IPS-15b (cell line): ENCODE results near the gene NMRK2.
"Not testable (repeated sequence)": the region's sequence is repeated elsewhere in the genome, so short reads cannot be mapped to it uniquely, and the experiment has no call there.

Experiments used
- H3K27me3 ChIP-seq: one replicate; pipeline ENCODE4 v1.6.1; 2013; ENCODE audit warnings: low read length; ENCODE audit not compliant: control insufficient read depth, insufficient read depth
- H3K36me3 ChIP-seq: one replicate; pipeline ENCODE4 v1.6.1; 2013; ENCODE audit warnings: low read length; ENCODE audit not compliant: control insufficient read depth, insufficient read depth
- H3K4me1 ChIP-seq: one replicate; pipeline ENCODE4 v1.6.1; 2013; ENCODE audit warnings: mild to moderate bottlenecking, low read length; ENCODE audit not compliant: control insufficient read depth, insufficient read depth
- H3K4me3 ChIP-seq: one replicate; pipeline ENCODE4 v1.5.1; 2013; ENCODE audit warnings: low read depth, low read length
- H3K9ac ChIP-seq: one replicate; pipeline ENCODE4 v1.6.1; 2013; ENCODE audit warnings: low read depth, mild to moderate bottlenecking, low read length
- H3K9me3 ChIP-seq: one replicate; pipeline ENCODE4 v1.6.1; 2013; ENCODE audit warnings: mild to moderate bottlenecking, low read length; ENCODE audit not compliant: control insufficient read depth, insufficient read depth

The NMRK2 gene

DNA sequence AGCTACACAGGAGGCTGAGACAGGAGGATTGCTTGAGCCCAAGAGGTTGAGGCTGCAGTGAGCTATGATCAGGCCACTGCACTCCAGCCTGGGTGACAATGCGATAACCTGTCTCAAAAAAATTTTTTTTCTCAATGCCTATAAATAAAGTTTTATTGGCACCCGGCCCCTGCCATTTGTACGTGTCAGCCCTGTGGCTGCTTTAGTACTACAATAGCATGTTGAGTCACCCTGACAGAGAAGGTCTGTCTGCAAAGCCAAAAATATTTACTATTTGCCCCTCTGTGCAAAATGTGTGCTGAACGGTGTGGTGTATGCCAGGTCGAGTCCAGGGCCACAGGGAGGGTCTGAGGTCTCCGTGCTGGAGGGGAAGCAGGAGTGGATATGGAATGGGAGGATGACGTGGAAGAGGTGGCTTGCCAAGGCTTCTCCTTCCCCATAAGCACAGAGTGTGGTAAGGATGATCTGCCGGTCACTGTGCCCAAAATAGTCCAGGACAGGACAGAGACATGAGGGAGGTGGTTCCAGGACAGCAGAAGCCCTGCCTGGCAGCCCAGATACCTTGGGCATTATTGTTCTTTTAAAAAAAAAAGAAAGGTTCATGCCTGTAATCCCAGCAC, 10.0 kb downstream of the NMRK2 start:
- H3K4me1 ChIP-seq: no peaks in the 10 kb centered on the region
- H3K27me3 ChIP-seq: no peaks in the 10 kb centered on the region
- H3K9ac ChIP-seq: no peak overlapping the region
- H3K9me3 ChIP-seq: no peaks in the 10 kb centered on the region
- H3K4me3 ChIP-seq: no peak overlapping the region
- peaks cover 53% of the 10 kb centered on the region for H3K36me3 ChIP-seq

DNA sequence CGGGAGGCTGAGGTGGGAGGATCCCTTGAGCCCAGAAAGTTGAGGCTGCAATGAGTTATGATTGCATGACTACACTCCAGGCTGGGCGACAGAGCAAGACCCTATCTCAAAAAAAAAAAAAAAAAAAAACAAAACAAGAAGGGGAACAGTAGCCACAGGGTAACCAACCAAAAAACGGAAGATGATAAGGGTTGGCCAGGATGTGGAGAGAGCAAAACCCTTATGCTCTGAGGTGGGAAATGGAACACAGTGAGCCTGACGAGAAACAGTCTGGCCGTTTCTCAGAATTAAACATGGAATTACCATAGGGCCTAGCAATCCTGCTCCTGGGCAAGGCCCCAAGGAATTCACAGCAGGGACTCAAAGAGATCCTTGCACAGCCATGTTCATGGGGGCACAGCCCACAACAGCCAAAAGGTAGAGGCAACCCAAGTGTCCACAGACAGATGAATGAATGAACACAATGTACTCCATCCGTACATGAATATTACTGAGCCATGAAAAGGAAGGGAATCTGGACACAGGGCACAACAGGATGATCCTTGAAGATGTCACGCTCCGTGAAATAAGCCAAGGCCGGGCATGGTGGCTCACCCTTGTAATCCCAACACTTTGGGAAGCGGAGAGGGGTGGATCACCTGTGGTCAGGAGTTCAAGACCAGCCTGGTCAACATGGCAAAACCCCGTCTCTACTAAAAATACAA, 11.3 kb downstream of the NMRK2 start:
- no peak overlapping the region for H3K9ac ChIP-seq
- no peaks in the 10 kb centered on the region for H3K4me1 ChIP-seq
- no peaks in the 10 kb centered on the region for H3K27me3 ChIP-seq
- H3K9me3 ChIP-seq: no peaks in the 10 kb centered on the region
- H3K4me3 ChIP-seq: no peak overlapping the region
- peaks cover 46% of the 10 kb centered on the region for H3K36me3 ChIP-seq

DNA sequence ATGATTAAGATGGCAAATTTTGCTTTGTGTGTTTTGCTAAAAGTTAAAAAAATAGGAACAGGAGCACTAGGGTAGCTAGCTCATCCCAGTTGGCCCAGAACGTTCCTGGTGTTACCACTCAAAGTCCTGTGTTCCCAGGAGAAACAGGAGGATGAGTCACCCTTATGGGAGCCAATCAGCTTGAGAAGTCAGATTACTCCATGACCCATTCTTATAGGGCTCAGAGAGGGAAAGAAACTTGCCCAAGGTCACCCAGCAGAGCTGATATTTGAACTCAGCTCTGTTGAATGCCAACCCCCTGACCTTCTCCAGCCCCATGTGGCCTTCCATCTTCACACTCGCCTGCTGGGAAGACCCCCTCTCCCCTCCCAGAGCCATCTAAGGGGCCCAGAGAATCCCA, 13.0 kb downstream of the NMRK2 start:
- no peak overlapping the region for H3K4me3 ChIP-seq
- H3K9me3 ChIP-seq: no peaks in the 10 kb centered on the region
- peaks cover 39% of the 10 kb centered on the region for H3K36me3 ChIP-seq
- no peak overlapping the region for H3K9ac ChIP-seq
- no peaks in the 10 kb centered on the region for H3K4me1 ChIP-seq
- no peaks in the 10 kb centered on the region for H3K27me3 ChIP-seq

DNA sequence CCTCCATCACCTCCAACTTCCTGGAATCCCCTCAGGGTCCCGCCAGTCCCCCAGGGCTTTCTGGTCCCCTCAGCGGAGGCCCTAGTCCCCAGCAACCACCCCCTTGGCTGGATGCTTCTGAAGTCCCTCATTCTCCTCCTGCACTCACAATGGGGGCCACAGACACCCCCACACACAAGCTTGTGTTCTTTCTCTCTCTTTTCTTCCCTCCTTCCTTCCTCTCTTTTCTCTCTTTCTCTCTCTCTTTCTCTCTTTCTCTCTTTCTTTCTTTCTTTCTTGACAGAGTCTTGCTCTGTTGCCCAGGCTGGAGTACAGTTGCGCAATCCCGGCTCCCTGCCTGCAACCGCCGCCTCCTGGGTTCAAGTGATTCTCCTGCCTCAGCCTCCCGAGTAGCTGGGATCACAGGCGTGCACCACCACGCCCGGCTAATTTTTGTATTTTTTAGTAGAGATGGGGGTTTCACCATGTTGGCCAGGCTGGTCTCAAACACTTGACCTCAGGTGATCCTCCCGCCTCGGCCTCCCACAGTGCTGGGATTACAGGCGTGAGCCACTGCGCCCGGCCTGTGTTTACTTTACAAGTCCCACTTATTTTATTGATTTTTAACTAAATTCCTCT, 14.6 kb downstream of the NMRK2 start:
- H3K9ac ChIP-seq: not testable (repeated sequence)

DNA sequence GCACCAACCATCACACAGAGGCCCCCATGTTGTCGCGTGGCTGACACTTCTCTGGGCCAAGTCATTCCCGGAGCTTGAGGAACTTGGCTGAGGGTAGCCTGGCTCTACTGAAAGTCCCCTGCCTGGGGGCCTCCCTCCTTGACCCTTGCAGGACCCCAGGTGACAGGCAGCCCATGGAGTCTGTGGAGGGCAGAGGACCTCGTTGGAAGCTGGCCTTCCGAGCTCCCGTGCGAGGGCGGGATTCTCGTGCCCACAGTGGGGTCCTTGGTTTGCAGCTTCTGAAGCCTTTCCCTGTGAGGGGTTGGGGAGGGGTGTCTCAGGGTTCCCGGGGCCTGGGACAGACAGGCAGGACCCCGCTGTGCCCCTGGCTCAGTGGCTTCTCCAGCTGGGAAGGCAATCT, 16.4 kb downstream of the NMRK2 start:
- no peaks in the 10 kb centered on the region for H3K4me1 ChIP-seq
- no peaks in the 10 kb centered on the region for H3K9me3 ChIP-seq
- no peak overlapping the region for H3K4me3 ChIP-seq
- H3K36me3 ChIP-seq: peaks cover 11% of the 10 kb centered on the region
- H3K9ac ChIP-seq: no peak overlapping the region
- no peaks in the 10 kb centered on the region for H3K27me3 ChIP-seq

More for the DNA sequence above, 14.6 kb downstream of the NMRK2 start:
- H3K27me3 ChIP-seq, H3K9me3 ChIP-seq, H3K4me3 ChIP-seq, H3K4me1 ChIP-seq: not testable (repeated sequence)
- H3K36me3 ChIP-seq: peaks cover 24% of the 10 kb centered on the region

DNA sequence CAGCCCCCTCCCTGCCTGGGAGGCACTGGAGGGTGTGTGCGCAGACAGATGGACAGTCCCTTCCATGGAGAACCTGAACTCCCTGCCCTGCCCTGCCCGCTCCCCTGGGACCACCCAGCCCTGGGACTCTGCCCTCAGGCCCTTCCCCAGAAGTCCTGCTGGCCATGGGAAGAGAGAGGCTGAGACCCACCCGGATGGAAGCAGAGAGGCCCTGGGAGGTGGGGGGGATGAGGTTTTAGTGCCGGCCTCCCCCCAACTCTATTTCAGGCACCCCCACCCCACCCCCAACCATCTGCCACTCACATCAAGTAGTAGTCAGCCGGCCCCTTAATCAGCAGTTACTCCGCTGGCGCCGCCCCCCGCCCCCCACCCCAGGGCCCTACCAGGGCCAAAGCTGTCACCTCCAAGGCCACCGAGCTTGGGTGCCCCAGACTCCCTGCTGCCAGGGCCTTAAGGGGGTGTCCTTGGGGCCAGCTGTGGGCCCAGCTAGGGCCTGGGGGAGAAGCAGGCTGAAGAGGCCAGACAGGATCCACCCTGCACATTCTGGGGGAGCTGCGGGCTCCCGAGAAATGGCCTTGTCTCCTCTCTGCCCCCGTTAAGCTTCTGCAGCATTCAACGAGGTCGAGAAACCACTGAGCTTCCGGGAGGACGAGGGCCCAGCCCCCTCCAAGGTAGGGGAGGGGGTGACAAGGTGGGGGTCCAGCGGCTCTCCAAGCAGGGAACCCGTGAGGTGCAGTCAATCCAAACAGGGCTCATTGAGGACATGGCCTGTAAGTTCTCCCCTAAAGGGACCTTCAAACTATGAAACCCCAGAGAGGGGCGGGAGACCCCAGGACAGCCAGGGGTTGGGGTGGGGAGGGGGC, 17.4 kb downstream of the NMRK2 start:
- Histone ChIP-seq H3K9me3 (no peaks in the 10 kb centered on the region), H3K4me3 (no peak overlapping the region), H3K9ac (no peak overlapping the region), H3K27me3 (no peaks in the 10 kb centered on the region), H3K4me1 (no peaks in the 10 kb centered on the region), H3K36me3 (peaks cover 8% of the 10 kb centered on the region)

DNA sequence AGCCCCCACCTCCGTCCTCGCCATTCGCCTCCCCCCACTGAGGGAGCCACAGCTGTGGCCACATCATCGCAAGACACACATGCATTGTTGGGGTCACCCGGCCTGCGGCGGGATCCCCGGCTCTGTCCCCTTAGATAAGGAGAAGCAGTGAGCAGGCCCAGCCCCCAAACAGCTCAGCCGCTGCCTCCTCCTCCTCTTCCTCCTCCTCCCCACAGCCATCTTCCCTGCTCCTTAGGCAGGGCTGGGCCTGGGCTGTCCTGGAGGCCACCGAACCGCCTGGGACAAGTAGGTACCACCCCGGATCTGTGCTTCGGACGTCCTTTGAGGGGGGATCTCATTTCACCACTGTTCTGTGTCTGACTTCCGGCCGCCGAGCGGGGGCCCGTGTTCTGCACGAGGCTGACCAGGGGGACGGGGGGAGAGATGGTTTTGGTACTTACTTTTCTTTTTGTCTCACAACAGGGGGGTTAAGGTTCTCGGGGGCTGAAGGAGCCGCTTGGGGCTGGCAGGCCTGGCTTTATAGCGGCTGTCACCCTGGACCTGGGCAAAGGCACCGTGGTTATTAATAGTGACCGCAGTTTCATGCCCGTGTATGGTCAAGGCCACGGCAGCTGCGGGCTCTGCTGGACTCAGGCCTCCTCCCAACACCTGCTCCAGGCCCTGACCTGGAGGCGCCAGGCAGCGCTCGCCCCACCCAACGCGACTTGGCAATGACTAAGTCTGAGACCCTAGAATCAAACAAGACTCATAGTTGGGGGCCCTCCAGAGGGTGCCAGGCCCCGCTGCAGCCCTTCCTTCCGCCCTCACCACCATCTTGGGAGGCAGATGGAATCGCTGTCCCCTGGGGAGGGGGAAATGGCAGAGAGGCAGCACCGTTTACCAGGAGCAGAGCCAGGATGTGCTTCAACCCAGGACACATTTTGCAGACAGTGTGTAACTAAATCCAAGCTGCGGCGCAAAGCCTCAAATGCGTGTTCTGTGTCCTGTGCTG, 18.3 kb downstream of the NMRK2 start:
- no peaks in the 10 kb centered on the region for H3K4me1 ChIP-seq
- no peak overlapping the region for H3K4me3 ChIP-seq
- H3K9ac ChIP-seq: no peak overlapping the region
- H3K36me3 ChIP-seq: peaks cover 9% of the 10 kb centered on the region
- H3K9me3 ChIP-seq: no peaks in the 10 kb centered on the region
- H3K27me3 ChIP-seq: no peaks in the 10 kb centered on the region

DNA sequence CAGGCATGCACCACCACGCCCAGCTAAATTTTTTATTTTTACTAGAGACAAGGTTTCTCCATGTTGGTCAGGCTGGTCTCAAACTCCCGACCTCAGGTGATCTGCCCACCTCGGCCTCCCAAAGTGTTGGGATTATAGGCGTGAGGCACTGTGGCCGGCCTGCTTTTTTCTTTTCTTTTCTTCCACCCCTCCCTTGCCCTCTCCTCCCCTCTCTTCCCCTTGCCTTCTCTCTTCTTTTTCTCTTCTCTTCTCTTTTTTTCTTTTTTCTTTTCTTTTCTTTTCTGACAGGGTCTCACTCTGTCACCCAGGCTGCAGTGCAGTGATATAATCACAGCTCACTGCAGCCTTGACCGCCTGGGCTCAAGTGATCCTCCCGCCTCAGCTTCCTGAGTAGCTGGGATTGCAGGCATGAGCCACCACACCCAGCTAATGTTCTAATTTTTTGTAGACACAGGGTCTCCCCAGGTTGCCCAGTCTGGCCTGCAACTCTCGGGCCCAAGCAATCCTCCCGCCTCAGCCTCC, 19.9 kb downstream of the NMRK2 start:
- not testable (repeated sequence) for H3K4me3 ChIP-seq, H3K9me3 ChIP-seq, H3K27me3 ChIP-seq, H3K36me3 ChIP-seq, H3K4me1 ChIP-seq, H3K9ac ChIP-seq

DNA sequence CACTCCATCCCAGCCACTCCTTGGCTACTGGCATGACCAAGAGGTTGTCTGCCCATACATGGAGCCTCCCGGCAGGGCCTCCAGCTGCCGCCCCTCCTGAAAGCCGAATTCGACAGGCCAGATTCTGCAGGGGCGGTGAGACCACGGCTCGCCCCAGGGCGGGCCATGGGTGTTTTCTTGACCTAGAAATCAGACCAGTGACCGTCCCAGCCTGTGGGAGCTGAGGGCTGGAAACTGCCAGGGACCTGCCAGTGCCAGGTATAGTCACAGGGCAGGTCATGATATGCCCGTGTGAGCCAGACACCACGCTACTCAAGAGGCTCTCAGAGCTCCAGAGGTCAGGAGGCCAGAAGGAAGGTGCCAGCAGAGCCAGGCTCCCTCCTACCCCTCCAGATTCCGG, 21.2 kb downstream of the NMRK2 start:
- Histone ChIP-seq H3K4me1 (no peaks in the 10 kb centered on the region), H3K4me3 (no peak overlapping the region), H3K9ac (peak overlapping the region; percentile 12), H3K27me3 (no peaks in the 10 kb centered on the region), H3K9me3 (no peaks in the 10 kb centered on the region), H3K36me3 (peaks cover 18% of the 10 kb centered on the region)

DNA sequence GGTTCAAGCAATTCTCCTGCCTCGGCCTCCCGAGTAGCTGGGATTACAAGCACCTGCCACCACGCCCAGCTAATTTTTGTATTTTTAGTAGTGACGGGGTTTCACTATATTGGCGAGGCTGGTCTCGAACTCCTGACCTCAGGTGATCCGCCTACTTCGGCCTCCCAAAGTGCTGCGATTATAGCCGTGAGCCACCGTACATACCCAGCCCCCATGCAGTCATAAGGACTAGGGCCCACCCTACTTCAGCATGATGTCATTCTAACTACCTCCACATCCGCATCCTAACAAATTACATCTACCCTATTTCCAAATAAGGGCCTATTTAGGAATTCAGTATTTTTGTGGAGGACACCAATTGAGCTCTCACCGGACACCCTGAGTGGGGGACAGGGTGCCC, 22.4 kb downstream of the NMRK2 start:
- H3K9ac ChIP-seq, H3K27me3 ChIP-seq, H3K4me3 ChIP-seq, H3K4me1 ChIP-seq, H3K9me3 ChIP-seq: not testable (repeated sequence)
- peaks cover 30% of the 10 kb centered on the region for H3K36me3 ChIP-seq

DNA sequence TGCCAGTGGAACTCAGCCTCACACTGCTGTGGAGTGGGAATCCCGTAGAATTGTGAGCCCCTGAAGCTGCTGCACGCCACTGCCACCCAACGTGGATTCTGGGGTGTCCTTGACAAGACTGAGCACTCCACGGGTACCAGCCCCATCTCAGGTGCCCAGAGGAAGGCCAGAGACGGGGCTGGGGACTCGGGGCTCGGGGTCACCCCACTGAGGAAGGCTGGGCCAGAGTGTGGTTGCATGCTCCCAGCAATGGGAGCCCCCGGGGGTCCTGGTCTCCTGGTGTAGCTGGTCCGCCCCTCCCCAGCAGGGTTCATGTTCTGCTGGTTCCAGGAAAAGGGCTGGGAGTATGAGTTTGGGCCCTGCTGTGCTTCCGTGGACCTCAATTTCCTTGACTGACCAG, 22.8 kb downstream of the NMRK2 start:
- H3K27me3 ChIP-seq: no peaks in the 10 kb centered on the region
- H3K4me1 ChIP-seq: no peaks in the 10 kb centered on the region
- H3K9me3 ChIP-seq: no peaks in the 10 kb centered on the region
- H3K9ac ChIP-seq: no peak overlapping the region
- H3K36me3 ChIP-seq: peaks cover 32% of the 10 kb centered on the region
- H3K4me3 ChIP-seq: no peak overlapping the region
